ENCODE data around the gene RAB3IL1.

Gene RAB3IL1

GRCh38 chr11:61868571-61869428, 48.6 kb downstream of the RAB3IL1 start:
- TF ChIP-seq CTCF (IDR thresholded peaks at IDR 0.05; ENCODE audit: insufficient read depth, low read length) (no peak), REST (IDR thresholded peaks at IDR 0.05; ENCODE audit: insufficient replicate concordance, low read depth) (no peak), SPI1 (IDR thresholded peaks at IDR 0.05; ENCODE audit: borderline replicate concordance, low read depth) (no peak)
- Histone ChIP-seq H3K27ac (replicated peaks) (no peak overlapping the region), H3K4me3 (replicated peaks; ENCODE audit: insufficient read depth, low read length) (no peak overlapping the region), H3K27me3 (ENCODE audit: insufficient read depth, poor library complexity, severe bottlenecking) (peaks cover 9% of the 10 kb centered on the region)
- no peak for DNase-seq (ENCODE audit: low read depth in 1 of 2, low spot score in 1 of 2)

GRCh38 chr11:61866958-61867343, 50.4 kb downstream of the RAB3IL1 start:
- no peak for DNase-seq (ENCODE audit: low read depth in 1 of 2, low spot score in 1 of 2)
- no peak for TF ChIP-seq SPI1 (IDR thresholded peaks at IDR 0.05; ENCODE audit: borderline replicate concordance, low read depth)
- TF ChIP-seq POLR2AphosphoS5 (IDR thresholded peaks at IDR 0.05; ENCODE audit: low read depth) = no peak
- TF ChIP-seq REST (IDR thresholded peaks at IDR 0.05; ENCODE audit: insufficient replicate concordance, low read depth) = no peak
- TF ChIP-seq CTCF (IDR thresholded peaks at IDR 0.05; ENCODE audit: insufficient read depth, low read length) = no peak
- no peak for TF ChIP-seq GABPA (IDR thresholded peaks at IDR 0.05; ENCODE audit: low read depth)
- Histone ChIP-seq H3K27ac (replicated peaks) (no peak overlapping the region), H3K4me3 (replicated peaks; ENCODE audit: insufficient read depth, low read length) (no peak overlapping the region), H3K27me3 (ENCODE audit: insufficient read depth, poor library complexity, severe bottlenecking) (peaks cover 7% of the 10 kb centered on the region)

- Histone ChIP-seq H3K4me3 (replicated peaks; ENCODE audit: insufficient read depth, low read length) (no peak overlapping the region), H3K27me3 (ENCODE audit: insufficient read depth, poor library complexity, severe bottlenecking) (peaks cover 2% of the 10 kb centered on the region), H3K27ac (replicated peaks) (no peak overlapping the region)
- no peak for DNase-seq (ENCODE audit: low read depth in 1 of 2, low spot score in 1 of 2)
- TF ChIP-seq GABPA (IDR thresholded peaks at IDR 0.05; ENCODE audit: low read depth) = no peak
- no peak for TF ChIP-seq REST (IDR thresholded peaks at IDR 0.05; ENCODE audit: insufficient replicate concordance, low read depth)
- TF ChIP-seq SPI1 (IDR thresholded peaks at IDR 0.05; ENCODE audit: borderline replicate concordance, low read depth) = no peak
- no peak for TF ChIP-seq CTCF (IDR thresholded peaks at IDR 0.05; ENCODE audit: insufficient read depth, low read length)
- no peak for TF ChIP-seq POLR2AphosphoS5 (IDR thresholded peaks at IDR 0.05; ENCODE audit: low read depth)
These were observed 51.0 kb downstream of the RAB3IL1 start for GRCh38 chr11:61866231-61866957.

Data from HL-60 (cell line).